Tibial artery (tissue), 4 donors: ENCODE data around the gene KDSR.

Source experiments
- DNase-seq, 2 donors: peaks; one replicate each; pipeline ENCODE4 v3.0.0-alpha.2; 2019
- H3K27ac ChIP-seq, 2 donors: fragments of 200-600 bp; sonication (generic) in 1 of 2; 1 replicate in 1 of 2; 2 replicates in 1 of 2; pipeline ENCODE4 v1.5.1; 2018 to 2019; ENCODE audit warnings: mild to moderate bottlenecking in 1 of 2
- H3K27me3 ChIP-seq, 2 donors: fragments of 200-600 bp; sonication (generic) in 1 of 2; one replicate each; pipeline versions ENCODE4 v1.5.1 to v1.6.0; 2016 to 2019
- H3K36me3 ChIP-seq, 3 donors: fragments of 200-600 bp; sonication (generic) in 2 of 3; one replicate each; pipeline ENCODE4 v1.5.1; 2016 to 2019; ENCODE audit warnings: mild to moderate bottlenecking in 2 of 3
- H3K4me1 ChIP-seq, 4 donors: fragments of 200-600 bp; sonication (generic) in 2 of 4; 1 replicate in 3 of 4; 2 replicates in 1 of 4; pipeline ENCODE4 v1.5.1; 2016 to 2019
- H3K4me3 ChIP-seq, 2 donors: fragments of 200-600 bp; sonication (generic) in 1 of 2; 1 replicate in 1 of 2; 2 replicates in 1 of 2; pipeline ENCODE4 v1.5.1; 2018 to 2019; ENCODE audit warnings: mild to moderate bottlenecking in 2 of 2
- H3K9me3 ChIP-seq, 3 donors: fragments of 200-600 bp; sonication (generic) in 1 of 3; one replicate each; pipeline ENCODE4 v1.5.1; 2016 to 2019
- intact Hi-C: fragments of 100-400 bp; cut with DNase I; formaldehyde crosslinking; loops from one replicate; pipeline ENCODE4 v1.15.0; 2023; ENCODE audit warnings: low total_unique reads
- TF ChIP-seq, protein P1 (sequence below), 2 experiments: fragments of 200-600 bp in 1 of 2; fragments of 450-650 bp in 1 of 2; IDR thresholded peaks; one replicate each; pipeline ENCODE4 v1.5.1; 2017 to 2019; ENCODE audit warnings: antibody characterized with exemption in 2 of 2, mild to moderate bottlenecking in 1 of 2, moderate library complexity in 1 of 2

KDSR gene

DNA sequence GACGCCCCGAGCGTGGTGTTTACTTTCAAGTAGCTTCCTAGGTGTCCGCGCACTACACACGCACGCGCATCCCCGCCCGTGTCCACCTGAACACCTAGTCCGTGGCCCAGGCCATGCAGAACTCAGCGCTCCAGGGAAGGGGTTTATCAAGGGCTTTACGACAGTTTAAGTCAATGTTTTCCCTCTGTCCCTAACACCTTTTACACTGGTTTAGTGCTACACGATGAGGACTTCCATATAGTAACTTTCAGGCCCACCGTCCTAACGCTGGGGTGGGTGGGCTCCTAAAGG, 46.1 kb downstream of the KDSR start:
- peak in 1 of 2 donors; percentile 43 for DNase-seq
- Histone ChIP-seq H3K9me3 (no peaks in the 10 kb centered on the region), H3K4me3 (peak overlapping the region; percentile 70 to 85), H3K27ac (peak overlapping the region; percentile 83 to 91), H3K4me1 (peaks cover 0 to 43% (median 19%) of the 10 kb centered on the region in 4 donors), H3K36me3 (no peaks in the 10 kb centered on the region), H3K27me3 (no peaks in the 10 kb centered on the region)
- TF ChIP-seq, protein P1, sequence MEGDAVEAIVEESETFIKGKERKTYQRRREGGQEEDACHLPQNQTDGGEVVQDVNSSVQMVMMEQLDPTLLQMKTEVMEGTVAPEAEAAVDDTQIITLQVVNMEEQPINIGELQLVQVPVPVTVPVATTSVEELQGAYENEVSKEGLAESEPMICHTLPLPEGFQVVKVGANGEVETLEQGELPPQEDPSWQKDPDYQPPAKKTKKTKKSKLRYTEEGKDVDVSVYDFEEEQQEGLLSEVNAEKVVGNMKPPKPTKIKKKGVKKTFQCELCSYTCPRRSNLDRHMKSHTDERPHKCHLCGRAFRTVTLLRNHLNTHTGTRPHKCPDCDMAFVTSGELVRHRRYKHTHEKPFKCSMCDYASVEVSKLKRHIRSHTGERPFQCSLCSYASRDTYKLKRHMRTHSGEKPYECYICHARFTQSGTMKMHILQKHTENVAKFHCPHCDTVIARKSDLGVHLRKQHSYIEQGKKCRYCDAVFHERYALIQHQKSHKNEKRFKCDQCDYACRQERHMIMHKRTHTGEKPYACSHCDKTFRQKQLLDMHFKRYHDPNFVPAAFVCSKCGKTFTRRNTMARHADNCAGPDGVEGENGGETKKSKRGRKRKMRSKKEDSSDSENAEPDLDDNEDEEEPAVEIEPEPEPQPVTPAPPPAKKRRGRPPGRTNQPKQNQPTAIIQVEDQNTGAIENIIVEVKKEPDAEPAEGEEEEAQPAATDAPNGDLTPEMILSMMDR (IDR thresholded peaks at IDR 0.05): no peak
- intact Hi-C loops: loop anchor here (5.0 kb wide), 2 partner anchors 189 to 304 kb away; no protein-coding TSS in a partner anchor

DNA sequence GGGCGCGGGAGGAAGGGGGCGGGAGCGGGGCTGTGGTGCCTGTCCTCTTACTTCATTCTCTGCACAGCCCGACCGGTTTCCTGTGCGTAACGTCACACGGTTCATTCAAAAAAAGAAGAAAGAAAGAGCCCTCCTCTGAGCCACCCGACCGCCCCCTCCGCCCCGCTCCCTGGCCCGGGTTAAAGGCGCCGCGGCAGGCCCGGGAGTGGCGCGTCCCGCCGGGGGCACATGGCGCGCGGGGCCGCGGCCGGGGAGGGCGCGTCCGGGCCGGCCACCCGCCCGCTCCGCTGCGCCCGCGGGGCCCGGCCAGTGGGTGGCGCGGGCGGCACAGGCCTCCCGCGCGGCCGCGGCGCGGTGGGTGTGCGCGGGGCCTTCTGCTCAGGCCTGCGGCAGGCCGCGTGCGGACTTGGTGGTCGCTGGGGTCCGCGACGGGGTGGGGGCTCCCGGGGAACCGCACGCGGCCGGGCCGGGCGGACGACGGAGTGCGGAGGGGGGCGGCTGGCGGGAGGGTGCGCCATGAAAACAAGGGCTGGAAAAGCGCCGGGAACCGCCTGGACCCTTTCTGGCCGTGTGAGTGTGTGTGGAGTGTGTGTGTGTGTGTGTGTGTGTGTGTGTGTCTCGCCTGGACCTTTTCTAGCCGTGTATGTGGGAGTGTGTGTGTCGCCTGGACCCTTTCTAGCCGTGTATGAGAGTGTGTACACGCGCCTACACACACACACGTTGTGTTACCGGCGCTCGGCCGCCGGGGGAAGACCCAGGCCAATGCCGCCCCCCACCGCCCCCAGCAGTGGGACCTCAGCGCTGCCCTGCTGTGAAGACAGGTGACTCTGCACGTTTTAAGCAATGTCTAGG, 46.7 kb downstream of the KDSR start:
- Histone ChIP-seq H3K27ac (peak overlapping the region; percentile 83 to 91), H3K4me3 (peak overlapping the region; percentile 70 to 85), H3K4me1 (peaks cover 0 to 48% (median 23%) of the 10 kb centered on the region in 4 donors), H3K27me3 (no peaks in the 10 kb centered on the region), H3K9me3 (no peaks in the 10 kb centered on the region), H3K36me3 (no peaks in the 10 kb centered on the region)
- TF ChIP-seq, protein P1 (IDR thresholded peaks at IDR 0.05): peak in 1 of 2 experiments; percentile 41
- DNase-seq: peak; percentile 88 to 92
- intact Hi-C loops: loop anchor here (5.0 kb wide), 2 partner anchors 188 to 303 kb away; no protein-coding TSS in a partner anchor

DNA sequence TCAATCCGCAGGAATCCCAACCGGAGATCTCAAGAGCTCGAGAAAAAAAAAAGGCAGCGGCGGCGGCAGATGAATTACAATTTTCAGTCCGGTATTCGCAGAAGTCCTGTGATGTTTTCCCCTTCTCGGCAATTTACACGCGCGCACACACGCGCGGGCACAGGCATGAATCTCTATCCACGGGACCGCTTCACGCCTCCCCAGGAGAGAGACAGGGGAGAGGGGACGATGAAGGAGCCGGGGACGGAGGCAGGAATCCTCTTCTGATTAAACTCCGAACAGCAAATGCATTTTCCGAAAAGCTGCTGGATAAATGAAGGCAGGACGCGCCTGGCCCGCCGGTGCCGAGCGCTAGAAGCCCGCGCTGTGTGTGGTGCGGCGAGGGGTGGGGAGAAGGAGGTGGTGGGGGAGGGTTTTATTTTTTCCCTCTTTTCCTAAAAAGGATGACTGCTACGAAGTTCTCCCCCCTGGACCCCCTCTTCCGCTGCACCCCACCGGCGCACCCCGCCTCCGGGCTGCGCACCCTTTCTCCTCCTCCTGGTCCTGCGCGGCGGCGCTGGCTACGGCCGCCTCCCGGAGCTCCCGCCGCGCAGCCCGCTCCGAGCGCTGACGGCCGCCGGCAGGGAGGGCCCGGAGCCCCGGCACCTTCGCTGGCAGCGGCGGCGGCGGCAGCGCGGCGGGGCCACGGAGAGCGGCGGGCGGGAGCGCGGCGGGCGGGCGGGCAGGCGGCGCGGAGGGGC, 47.5 kb downstream of the KDSR start, which contains the start of gene BCL2:
Gene BCL2 (minus strand): TSS at position 387 of the 740 bp plus-strand sequence.
- Histone ChIP-seq H3K27ac (peak within 1 kb of the TSS; percentile 83 to 91), H3K27me3 (no peaks in the 10 kb centered on the region), H3K9me3 (no peaks in the 10 kb centered on the region), H3K36me3 (no peaks in the 10 kb centered on the region), H3K4me1 (peaks cover 0 to 56% (median 30%) of the 10 kb centered on the region in 4 donors), H3K4me3 (peak within 1 kb of the TSS; percentile 70 to 85)
- peak; percentile 41 to 73 for DNase-seq
- TF ChIP-seq, protein P1 (IDR thresholded peaks at IDR 0.05): no peak
- intact Hi-C loops: loop anchor here (2.0 to 5.0 kb wide), 4 partner anchors 51 to 302 kb away; no protein-coding TSS in a partner anchor

DNA sequence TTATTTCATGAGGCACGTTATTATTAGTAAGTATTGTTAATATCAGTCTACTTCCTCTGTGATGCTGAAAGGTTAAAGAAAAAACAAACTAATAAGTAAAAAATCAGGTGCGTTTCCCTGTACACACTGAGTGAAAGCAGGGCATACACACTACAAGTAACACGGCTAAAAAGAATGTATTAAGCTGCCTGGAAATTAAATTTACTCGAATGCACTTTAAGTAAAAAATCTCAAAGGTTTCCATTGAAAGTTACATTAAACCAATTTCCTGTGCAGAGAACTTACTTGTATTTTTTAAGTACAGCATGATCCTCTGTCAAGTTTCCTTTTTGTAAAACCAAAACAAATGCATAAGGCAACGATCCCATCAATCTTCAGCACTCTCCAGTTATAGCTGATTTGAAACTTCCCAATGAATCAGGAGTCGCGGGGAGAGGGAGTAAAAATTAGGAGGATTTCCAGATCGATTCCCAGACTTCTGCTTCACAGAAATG, 48.1 kb downstream of the KDSR start:
- H3K4me1 ChIP-seq: peaks cover 0 to 63% (median 31%) of the 10 kb centered on the region in 4 donors
- intact Hi-C loops: loop anchor here (2.0 kb wide), 2 partner anchors 50 to 58 kb away; no protein-coding TSS in a partner anchor

More for the DNA sequence above, 48.1 kb downstream of the KDSR start:
- TF ChIP-seq, protein P1 (IDR thresholded peaks at IDR 0.05): no peak
- Histone ChIP-seq H3K36me3 (no peaks in the 10 kb centered on the region), H3K27me3 (no peaks in the 10 kb centered on the region), H3K4me3 (peak overlapping the region; percentile 70 to 85), H3K9me3 (no peaks in the 10 kb centered on the region), H3K27ac (peak overlapping the region; percentile 83 to 91)
- no peak for DNase-seq
